ENCODE data around the gene PTER.
A peak's percentile ranks its signal among the peaks of the same experiment; 100 is the strongest.

The PTER gene

GRCh38 chr10:16437540-16437894 lies 707 bp downstream of the PTER start:
- Histone ChIP-seq H3K9me3 (ENCODE audit: control insufficient read depth, low read length) (no peaks in the 10 kb centered on the region), H3K27me3 (ENCODE audit: control insufficient read depth, insufficient read depth, low read length, poor library complexity, severe bottlenecking) (peaks cover 12% of the 10 kb centered on the region), H3K4me3 (ENCODE audit: insufficient read depth, low read depth, low read length) (peak overlapping the region; percentile 46), H3K27ac (ENCODE audit: insufficient read depth, low read depth, low read length, poor library complexity, severe bottlenecking) (no peak overlapping the region), H3K4me1 (ENCODE audit: control insufficient read depth, insufficient read depth, low read length) (no peaks in the 10 kb centered on the region), H3K36me3 (ENCODE audit: control insufficient read depth, insufficient read depth, low read length) (no peaks in the 10 kb centered on the region)
- 93 to 95% methylated on average over 5 of the region's 5 CpGs for WGBS, 2 experiments

GRCh38 chr10:16439295-16439694 lies 2.5 kb downstream of the PTER start:
- Histone ChIP-seq H3K27ac (ENCODE audit: insufficient read depth, low read depth, low read length, poor library complexity, severe bottlenecking) (no peak overlapping the region), H3K27me3 (ENCODE audit: control insufficient read depth, insufficient read depth, low read length, poor library complexity, severe bottlenecking) (peaks cover 12% of the 10 kb centered on the region), H3K4me1 (ENCODE audit: control insufficient read depth, insufficient read depth, low read length) (no peaks in the 10 kb centered on the region), H3K4me3 (ENCODE audit: insufficient read depth, low read depth, low read length) (no peak overlapping the region), H3K36me3 (ENCODE audit: control insufficient read depth, insufficient read depth, low read length) (no peaks in the 10 kb centered on the region), H3K9me3 (ENCODE audit: control insufficient read depth, low read length) (no peaks in the 10 kb centered on the region)
- 93 to 95% methylated on average over 1 of the region's 1 CpG for WGBS, 2 experiments

- Histone ChIP-seq H3K27me3 (ENCODE audit: control insufficient read depth, insufficient read depth, low read length, poor library complexity, severe bottlenecking) (peaks cover 10% of the 10 kb centered on the region), H3K9me3 (ENCODE audit: control insufficient read depth, low read length) (no peaks in the 10 kb centered on the region), H3K27ac (ENCODE audit: insufficient read depth, low read depth, low read length, poor library complexity, severe bottlenecking) (no peak overlapping the region), H3K4me1 (ENCODE audit: control insufficient read depth, insufficient read depth, low read length) (no peaks in the 10 kb centered on the region), H3K36me3 (ENCODE audit: control insufficient read depth, insufficient read depth, low read length) (no peaks in the 10 kb centered on the region), H3K4me3 (ENCODE audit: insufficient read depth, low read depth, low read length) (no peak overlapping the region)
- 85 to 87% methylated on average over 12 of the region's 12 CpGs for WGBS, 2 experiments
Observed at GRCh38 chr10:16440396-16441133, 3.8 kb downstream of the PTER start.

- WGBS, 2 experiments = 87 to 90% methylated on average over 9 of the region's 9 CpGs
- no peaks in the 10 kb centered on the region for H3K36me3 ChIP-seq (ENCODE audit: control insufficient read depth, insufficient read depth, low read length)
- no peaks in the 10 kb centered on the region for H3K4me1 ChIP-seq (ENCODE audit: control insufficient read depth, insufficient read depth, low read length)
- no peak overlapping the region for H3K27ac ChIP-seq (ENCODE audit: insufficient read depth, low read depth, low read length, poor library complexity, severe bottlenecking)
- no peak overlapping the region for H3K4me3 ChIP-seq (ENCODE audit: insufficient read depth, low read depth, low read length)
- H3K9me3 ChIP-seq (ENCODE audit: control insufficient read depth, low read length) = no peaks in the 10 kb centered on the region
- peaks cover 2% of the 10 kb centered on the region for H3K27me3 ChIP-seq (ENCODE audit: control insufficient read depth, insufficient read depth, low read length, poor library complexity, severe bottlenecking)
Observed at GRCh38 chr10:16441173-16441840, 4.5 kb downstream of the PTER start.

GRCh38 chr10:16442914-16443313 lies 6.1 kb downstream of the PTER start:
- WGBS, 2 experiments = 96 to 100% methylated on average over 1 of the region's 1 CpG
- Histone ChIP-seq H3K9me3 (ENCODE audit: control insufficient read depth, low read length) (no peaks in the 10 kb centered on the region), H3K36me3 (ENCODE audit: control insufficient read depth, insufficient read depth, low read length) (no peaks in the 10 kb centered on the region), H3K4me3 (ENCODE audit: insufficient read depth, low read depth, low read length) (no peak overlapping the region), H3K27me3 (ENCODE audit: control insufficient read depth, insufficient read depth, low read length, poor library complexity, severe bottlenecking) (no peaks in the 10 kb centered on the region), H3K27ac (ENCODE audit: insufficient read depth, low read depth, low read length, poor library complexity, severe bottlenecking) (no peak overlapping the region), H3K4me1 (ENCODE audit: control insufficient read depth, insufficient read depth, low read length) (no peaks in the 10 kb centered on the region)

GRCh38 chr10:16445770-16446469 lies 9.1 kb downstream of the PTER start:
- no peaks in the 10 kb centered on the region for H3K36me3 ChIP-seq (ENCODE audit: control insufficient read depth, insufficient read depth, low read length)
- H3K4me1 ChIP-seq (ENCODE audit: control insufficient read depth, insufficient read depth, low read length) = no peaks in the 10 kb centered on the region
- 87 to 94% methylated on average over 7 to 9 of the region's 9 CpGs for WGBS, 2 experiments
- no peak overlapping the region for H3K4me3 ChIP-seq (ENCODE audit: insufficient read depth, low read depth, low read length)
- no peaks in the 10 kb centered on the region for H3K9me3 ChIP-seq (ENCODE audit: control insufficient read depth, low read length)
- no peaks in the 10 kb centered on the region for H3K27me3 ChIP-seq (ENCODE audit: control insufficient read depth, insufficient read depth, low read length, poor library complexity, severe bottlenecking)
- H3K27ac ChIP-seq (ENCODE audit: insufficient read depth, low read depth, low read length, poor library complexity, severe bottlenecking) = no peak overlapping the region

GRCh38 chr10:16449454-16449853 lies 12.6 kb downstream of the PTER start:
- no peaks in the 10 kb centered on the region for H3K36me3 ChIP-seq (ENCODE audit: control insufficient read depth, insufficient read depth, low read length)
- no peak overlapping the region for H3K4me3 ChIP-seq (ENCODE audit: insufficient read depth, low read depth, low read length)
- H3K27me3 ChIP-seq (ENCODE audit: control insufficient read depth, insufficient read depth, low read length, poor library complexity, severe bottlenecking) = no peaks in the 10 kb centered on the region
- H3K27ac ChIP-seq (ENCODE audit: insufficient read depth, low read depth, low read length, poor library complexity, severe bottlenecking) = no peak overlapping the region
- no peaks in the 10 kb centered on the region for H3K4me1 ChIP-seq (ENCODE audit: control insufficient read depth, insufficient read depth, low read length)
- H3K9me3 ChIP-seq (ENCODE audit: control insufficient read depth, low read length) = no peaks in the 10 kb centered on the region
- WGBS, 2 experiments = 70 to 76% methylated on average over 4 to 5 of the region's 5 CpGs

- Histone ChIP-seq H3K27ac (ENCODE audit: insufficient read depth, low read depth, low read length, poor library complexity, severe bottlenecking) (no peak overlapping the region), H3K9me3 (ENCODE audit: control insufficient read depth, low read length) (no peaks in the 10 kb centered on the region), H3K4me3 (ENCODE audit: insufficient read depth, low read depth, low read length) (no peak overlapping the region), H3K4me1 (ENCODE audit: control insufficient read depth, insufficient read depth, low read length) (no peaks in the 10 kb centered on the region), H3K36me3 (ENCODE audit: control insufficient read depth, insufficient read depth, low read length) (no peaks in the 10 kb centered on the region), H3K27me3 (ENCODE audit: control insufficient read depth, insufficient read depth, low read length, poor library complexity, severe bottlenecking) (no peaks in the 10 kb centered on the region)
- WGBS, 2 experiments = 93 to 98% methylated on average over 4 to 6 of the region's 6 CpGs
Observed at GRCh38 chr10:16458166-16458955, 21.6 kb downstream of the PTER start.

- H3K27ac ChIP-seq (ENCODE audit: insufficient read depth, low read depth, low read length, poor library complexity, severe bottlenecking) = no peak overlapping the region
- H3K9me3 ChIP-seq (ENCODE audit: control insufficient read depth, low read length) = no peaks in the 10 kb centered on the region
- H3K4me3 ChIP-seq (ENCODE audit: insufficient read depth, low read depth, low read length) = no peak overlapping the region
- no peaks in the 10 kb centered on the region for H3K36me3 ChIP-seq (ENCODE audit: control insufficient read depth, insufficient read depth, low read length)
- WGBS, 2 experiments = 91 to 93% methylated on average over 6 to 7 of the region's 7 CpGs
- H3K27me3 ChIP-seq (ENCODE audit: control insufficient read depth, insufficient read depth, low read length, poor library complexity, severe bottlenecking) = no peaks in the 10 kb centered on the region
- H3K4me1 ChIP-seq (ENCODE audit: control insufficient read depth, insufficient read depth, low read length) = no peaks in the 10 kb centered on the region
Observed at GRCh38 chr10:16459423-16459939, 22.7 kb downstream of the PTER start.

All from ectodermal cell (in vitro differentiated cells).